ENCODE measurements around the gene CYP26B1. TPM values are rescaled to one million over a fixed set of nuclear protein-coding genes. Genes with fewer than 3 reads are reported as not detected.

CYP26B1 gene
- total and polyA plus RNA-seq, 2 donors (not counting 3 experiments of a cell fraction or from before 2014, with no cell fraction given), result 0.30 to 1.1 TPM

DNA sequence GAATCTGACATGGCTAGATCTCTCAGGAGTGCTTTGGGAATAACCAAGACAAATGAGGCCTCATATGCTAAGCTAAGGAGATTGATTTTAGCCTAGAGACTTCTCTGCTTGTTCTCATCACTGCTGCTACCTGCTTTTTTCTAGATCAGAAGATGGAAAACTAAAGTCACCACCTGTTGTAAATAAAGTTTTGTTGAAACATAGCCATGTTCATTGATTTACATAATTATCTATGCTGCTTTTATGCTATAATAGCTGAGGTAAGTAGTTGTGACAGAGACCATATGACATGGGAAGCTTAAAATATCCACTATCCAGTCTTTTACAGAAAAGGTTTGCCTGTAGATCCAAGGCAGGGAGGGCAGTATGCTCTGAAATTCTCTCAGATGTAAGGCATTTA, 46.1 kb upstream of the CYP26B1 start:
- Histone ChIP-seq H3K4me2 (ENCODE audit: insufficient read depth, low read length) (no peak overlapping the region), H3K79me2 (ENCODE audit: control insufficient read depth, insufficient read depth, low read length) (no peaks in the 10 kb centered on the region), H3K9me3 (replicated peaks; ENCODE audit: control insufficient read depth, insufficient read depth, low read length) (no peaks in the 10 kb centered on the region), H3K9me1 (replicated peaks; ENCODE audit: control insufficient read depth, extremely low read depth, insufficient read depth, low read length) (no peaks in the 10 kb centered on the region), H3K27ac (ENCODE audit: insufficient read depth, low read depth, low read length) (no peak overlapping the region), H3K9ac (replicated peaks; ENCODE audit: extremely low read depth, insufficient read depth, low read length) (no peak overlapping the region), H3K36me3 (ENCODE audit: control insufficient read depth in 2 of 2, extremely low read depth in 1 of 2, insufficient read depth in 2 of 2, low read length in 2 of 2) (no peaks in the 10 kb centered on the region), H3K4me1 (ENCODE audit: control insufficient read depth, extremely low read depth, insufficient read depth, low read length) (no peaks in the 10 kb centered on the region), H2AFZ (ENCODE audit: low read depth, low read length) (no peak overlapping the region), H3K27me3 (ENCODE audit: control insufficient read depth in 2 of 2, insufficient read depth in 2 of 2, low read length in 2 of 2) (no peaks in the 10 kb centered on the region), H4K20me1 (replicated peaks; ENCODE audit: control insufficient read depth, extremely low read depth, insufficient read depth, low read length) (no peaks in the 10 kb centered on the region), H3K4me3 (replicated peaks in 1 of 3; ENCODE audit: insufficient read depth in 1 of 3, low read depth in 1 of 3, low read length in 3 of 3) (no peak overlapping the region)
- CTCF ChIA-PET, result interaction anchor here (1.1 to 1.5 kb wide), 2 partner anchors 9 to 11 kb away, joined by 3 read pairs; no protein-coding TSS in a partner anchor
- BruUV-seq (replicated peaks), result no TSS peak
- intact Hi-C loops (cut with micrococcal nuclease) (no loop called here), dilution Hi-C loops (cut with MboI; ENCODE audit: extremely low pct_ligation_motif_present, low sequenced_read_pairs) (no loop called here)
- POLR2A ChIA-PET, result no interaction called here
- FAIRE-seq (no peak), DNase-seq (ENCODE audit: low read depth, low spot score) (no peak)
- TF ChIP-seq, protein P1, sequence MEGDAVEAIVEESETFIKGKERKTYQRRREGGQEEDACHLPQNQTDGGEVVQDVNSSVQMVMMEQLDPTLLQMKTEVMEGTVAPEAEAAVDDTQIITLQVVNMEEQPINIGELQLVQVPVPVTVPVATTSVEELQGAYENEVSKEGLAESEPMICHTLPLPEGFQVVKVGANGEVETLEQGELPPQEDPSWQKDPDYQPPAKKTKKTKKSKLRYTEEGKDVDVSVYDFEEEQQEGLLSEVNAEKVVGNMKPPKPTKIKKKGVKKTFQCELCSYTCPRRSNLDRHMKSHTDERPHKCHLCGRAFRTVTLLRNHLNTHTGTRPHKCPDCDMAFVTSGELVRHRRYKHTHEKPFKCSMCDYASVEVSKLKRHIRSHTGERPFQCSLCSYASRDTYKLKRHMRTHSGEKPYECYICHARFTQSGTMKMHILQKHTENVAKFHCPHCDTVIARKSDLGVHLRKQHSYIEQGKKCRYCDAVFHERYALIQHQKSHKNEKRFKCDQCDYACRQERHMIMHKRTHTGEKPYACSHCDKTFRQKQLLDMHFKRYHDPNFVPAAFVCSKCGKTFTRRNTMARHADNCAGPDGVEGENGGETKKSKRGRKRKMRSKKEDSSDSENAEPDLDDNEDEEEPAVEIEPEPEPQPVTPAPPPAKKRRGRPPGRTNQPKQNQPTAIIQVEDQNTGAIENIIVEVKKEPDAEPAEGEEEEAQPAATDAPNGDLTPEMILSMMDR (IDR thresholded peaks at IDR 0.05; ENCODE audit: extremely low read depth in 1 of 2, insufficient read depth in 1 of 2, low read depth in 1 of 2, low read length in 2 of 2), result no peak
- TF ChIP-seq MYC (IDR thresholded peaks at IDR 0.05; ENCODE audit: low read depth, low read length) (no peak), EZH2 (IDR thresholded peaks at IDR 0.05; ENCODE audit: borderline replicate concordance, low read depth, low read length, severe bottlenecking) (no peak), JUN (IDR thresholded peaks at IDR 0.05; ENCODE audit: borderline replicate concordance, insufficient read depth, insufficient read length, low read depth) (no peak), GATA2 (IDR thresholded peaks at IDR 0.05; ENCODE audit: insufficient read depth, insufficient read length, low read depth, low read length) (no peak), FOS (IDR thresholded peaks at IDR 0.05; ENCODE audit: borderline replicate concordance, insufficient read depth, low read length) (no peak), POLR2AphosphoS5 (IDR thresholded peaks at IDR 0.05; ENCODE audit: insufficient read depth, low read depth, low read length) (no peak), POLR2A (IDR thresholded peaks at IDR 0.05; ENCODE audit: low read depth, low read length) (no peak)
- TF ChIP-seq, protein P2, sequence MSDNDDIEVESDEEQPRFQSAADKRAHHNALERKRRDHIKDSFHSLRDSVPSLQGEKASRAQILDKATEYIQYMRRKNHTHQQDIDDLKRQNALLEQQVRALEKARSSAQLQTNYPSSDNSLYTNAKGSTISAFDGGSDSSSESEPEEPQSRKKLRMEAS (IDR thresholded peaks at IDR 0.05; ENCODE audit: insufficient read depth, insufficient read length), result no peak
